SU-DHL-6 (cell line): Measurements from ENCODE around the gene C6orf62.

Experiments
- H2AFZ ChIP-seq: fragments of 200-600 bp; sonication (generic); 2 replicates; pipeline ENCODE4 v1.6.1; 2014; ENCODE audit warnings: low read depth, mild to moderate bottlenecking, moderate library complexity, mixed read lengths, antibody characterized with exemption, low read length; ENCODE audit not compliant: severe bottlenecking
- H3F3A ChIP-seq: fragments of 200-600 bp; shearing (Covaris generic); 2 replicates; pipeline ENCODE4 v1.6.0; 2016; ENCODE audit warnings: antibody characterized with exemption, mild to moderate bottlenecking; ENCODE audit not compliant: insufficient read depth
- H3K27ac ChIP-seq: fragments of 200-600 bp; sonication (generic); 2 replicates; pipeline ENCODE4 v1.5.1; 2016; ENCODE audit warnings: low read depth, mild to moderate bottlenecking, low read length, moderate library complexity, mixed read lengths
- H3K27me3 ChIP-seq: fragments of 200-600 bp; sonication (generic), shearing (Covaris generic); 2 replicates; pipeline ENCODE4 v1.6.0; 2014; ENCODE audit warnings: mild to moderate bottlenecking, low read length
- H3K36me3 ChIP-seq: fragments of 200-600 bp; sonication (generic); 2 replicates; pipeline ENCODE4 v1.6.1; 2014; ENCODE audit warnings: mild to moderate bottlenecking, low read length, mixed read lengths
- H3K4me2 ChIP-seq: fragments of 300-600, 200-600 bp; shearing (Covaris generic), sonication (generic); 2 replicates; pipeline ENCODE4 v1.6.0; 2014; ENCODE audit warnings: low read length, low read depth, mild to moderate bottlenecking; ENCODE audit not compliant: poor library complexity, severe bottlenecking
- H3K4me3 ChIP-seq: fragments of 200-600 bp; sonication (generic); 2 replicates; pipeline ENCODE4 v1.5.1; 2014; ENCODE audit warnings: antibody characterized with exemption, low read length, mild to moderate bottlenecking, mixed read lengths; ENCODE audit not compliant: insufficient read depth, poor library complexity, severe bottlenecking
- H3K79me2 ChIP-seq: fragments of 200-600 bp; sonication (generic); 2 replicates; pipeline ENCODE4 v1.6.1; 2014; ENCODE audit warnings: mild to moderate bottlenecking, low read length, moderate library complexity; ENCODE audit not compliant: insufficient read depth
- H3K9ac ChIP-seq: fragments of 200-600 bp; sonication (generic); 2 replicates; pipeline ENCODE4 v1.7.0; 2014; ENCODE audit warnings: mild to moderate bottlenecking, low read length
- H3K9me2 ChIP-seq: fragments of 200-600 bp; sonication (generic); replicated peaks from 2 replicates; pipeline ENCODE4 v1.6.1; 2014; ENCODE audit warnings: low read length; ENCODE audit not compliant: insufficient read depth
- H3K9me3 ChIP-seq: fragments of 200-600 bp; sonication (generic); 2 replicates; pipeline ENCODE4 v1.6.1; 2014; ENCODE audit warnings: low read length, mixed read lengths; ENCODE audit not compliant: insufficient read depth
- H4K20me1 ChIP-seq: fragments of 200-600 bp; sonication (generic); 2 replicates; pipeline ENCODE4 v1.6.1; 2014; ENCODE audit warnings: low read depth, mild to moderate bottlenecking, antibody characterized with exemption, low read length, moderate library complexity, mixed read lengths
- CTCF ChIP-seq: fragments of 200-600 bp; sonication (generic); IDR thresholded peaks from one replicate; pipeline ENCODE4 v1.5.1; 2017; ENCODE audit warnings: antibody characterized with exemption, mild to moderate bottlenecking, low read length, moderate library complexity; ENCODE audit not compliant: insufficient read depth, poor library complexity, severe bottlenecking
- EZH2phosphoT487 ChIP-seq: fragments of 200-600 bp; sonication (generic), shearing (Covaris generic); conservative IDR thresholded peaks from 2 replicates; pipeline ENCODE4 v1.6.1; 2018; ENCODE audit warnings: mild to moderate bottlenecking, antibody characterized with exemption, low read length, moderate library complexity, mixed read lengths

The C6orf62 gene

GRCh38 chr6:24692415-24692814 lies 26.5 kb downstream of the C6orf62 start:
- Histone ChIP-seq H3F3A (peaks cover 11% of the 10 kb centered on the region; the same call in 1 of the 2 replicates), H3K36me3 (no peaks in the 10 kb centered on the region), H3K79me2 (no peaks in the 10 kb centered on the region), H2AFZ (no peak overlapping the region), H4K20me1 (no peaks in the 10 kb centered on the region), H3K4me3 (no peak overlapping the region), H3K9me3 (no peaks in the 10 kb centered on the region), H3K9me2 (no peaks in the 10 kb centered on the region), H3K9ac (no peak overlapping the region), H3K4me2 (no peak overlapping the region), H3K27me3 (no peaks in the 10 kb centered on the region), H3K27ac (no peak overlapping the region)
- TF ChIP-seq EZH2phosphoT487 (no peak), CTCF (no peak)

- H3K36me3 ChIP-seq: no peaks in the 10 kb centered on the region
- H3K27me3 ChIP-seq: no peaks in the 10 kb centered on the region
- TF ChIP-seq EZH2phosphoT487 (no peak), CTCF (no peak)
- no peak overlapping the region for H3K9ac ChIP-seq
- no peak overlapping the region for H3K4me3 ChIP-seq
- no peaks in the 10 kb centered on the region for H3K9me3 ChIP-seq
- H3K9me2 ChIP-seq: no peaks in the 10 kb centered on the region
- no peaks in the 10 kb centered on the region for H3K79me2 ChIP-seq
- H3K4me2 ChIP-seq: no peak overlapping the region
- no peak overlapping the region for H3K27ac ChIP-seq
- peaks cover 7% of the 10 kb centered on the region; the same call in 1 of the 2 replicates for H3F3A ChIP-seq
- H4K20me1 ChIP-seq: no peaks in the 10 kb centered on the region
- no peak overlapping the region for H2AFZ ChIP-seq
Observed at GRCh38 chr6:24692003-24692402, 27.0 kb downstream of the C6orf62 start.

- H2AFZ ChIP-seq: no peak overlapping the region
- H3K27ac ChIP-seq: no peak overlapping the region
- H4K20me1 ChIP-seq: no peaks in the 10 kb centered on the region
- no peaks in the 10 kb centered on the region for H3K36me3 ChIP-seq
- H3K4me3 ChIP-seq: no peak overlapping the region
- no peaks in the 10 kb centered on the region for H3K9me3 ChIP-seq
- H3F3A ChIP-seq: peaks cover 6% of the 10 kb centered on the region; the same call in 1 of the 2 replicates
- H3K4me2 ChIP-seq: no peak overlapping the region
- no peaks in the 10 kb centered on the region for H3K27me3 ChIP-seq
- H3K9me2 ChIP-seq: no peaks in the 10 kb centered on the region
- TF ChIP-seq CTCF (no peak), EZH2phosphoT487 (no peak)
- no peak overlapping the region for H3K9ac ChIP-seq
- no peaks in the 10 kb centered on the region for H3K79me2 ChIP-seq
Observed at GRCh38 chr6:24691550-24691949, 27.4 kb downstream of the C6orf62 start.

- Histone ChIP-seq H3K4me3 (no peak overlapping the region), H3K9me3 (no peaks in the 10 kb centered on the region), H3K9ac (no peak overlapping the region), H3K27me3 (no peaks in the 10 kb centered on the region), H3K9me2 (no peaks in the 10 kb centered on the region), H2AFZ (no peak overlapping the region), H4K20me1 (no peaks in the 10 kb centered on the region), H3K4me2 (no peak overlapping the region), H3K27ac (no peak overlapping the region), H3F3A (no peaks in the 10 kb centered on the region), H3K79me2 (no peaks in the 10 kb centered on the region), H3K36me3 (no peaks in the 10 kb centered on the region)
- TF ChIP-seq CTCF (no peak), EZH2phosphoT487 (no peak)
Observed at GRCh38 chr6:24690593-24690992, 28.4 kb downstream of the C6orf62 start.
